BLaER1 treated with 17β-estradiol and CSF1 and Interleukin-3, amounts not matched to agents 10 nM and 100 nM (cell line): ENCODE results near the gene L3HYPDH.
A peak's percentile ranks its signal among the peaks of the same experiment; 100 is the strongest.
"Not testable (repeated sequence)": the region's sequence is repeated elsewhere in the genome, so short reads cannot be mapped to it uniquely, and the experiment has no call there.

ENCODE experiments used
- H3K27ac ChIP-seq, 11 experiments: shearing (Covaris generic); formaldehyde crosslinking; 2 replicates each; pipeline ENCODE4 v1.8.1; 2022
- H3K27me3 ChIP-seq, 11 experiments: shearing (Covaris generic); formaldehyde crosslinking; 2 replicates each; pipeline ENCODE4 v1.8.1; 2022
- H3K36me3 ChIP-seq, 11 experiments: shearing (Covaris generic); formaldehyde crosslinking; 2 replicates each; pipeline ENCODE4 v1.8.1; 2022
- H3K4me1 ChIP-seq, 10 experiments: shearing (Covaris generic); formaldehyde crosslinking; 2 replicates each; pipeline ENCODE4 v1.8.1; 2022
- H3K4me2 ChIP-seq, 11 experiments: shearing (Covaris generic); formaldehyde crosslinking; 2 replicates each; pipeline ENCODE4 v1.8.1; 2022
- H3K4me3 ChIP-seq, 10 experiments: shearing (Covaris generic); formaldehyde crosslinking; 2 replicates each; pipeline ENCODE4 v1.8.1; 2022
- H3K9ac ChIP-seq, 11 experiments: shearing (Covaris generic); formaldehyde crosslinking; 2 replicates each; pipeline ENCODE4 v1.8.1; 2022
- H3K9me3 ChIP-seq, 11 experiments: shearing (Covaris generic); formaldehyde crosslinking; replicated peaks in 1 of 11; 2 replicates each; pipeline ENCODE4 v1.8.1; 2022
- H4K20me1 ChIP-seq, 11 experiments: shearing (Covaris generic); formaldehyde crosslinking; 2 replicates each; pipeline ENCODE4 v1.8.1; 2022
- Cebpa-rat ChIP-seq, 11 experiments: shearing (Covaris generic); IDR thresholded peaks; 2 replicates each; pipeline ENCODE4 v1.8.1; 2022

Gene L3HYPDH

GRCh38 chr14:59450716-59451115 lies 33.5 kb downstream of the L3HYPDH start:
- no peak for TF ChIP-seq Cebpa-rat (IDR thresholded peaks at IDR 0.05)
- Histone ChIP-seq H3K4me3 (no peak overlapping the region), H3K4me2 (no peak overlapping the region), H4K20me1 (no peaks in the 10 kb centered on the region), H3K36me3 (peaks cover 0 to 11% (median 5%) of the 10 kb centered on the region in 11 experiments; a peak in 10 of 22 replicates), H3K27ac (no peak overlapping the region), H3K9me3 (no peaks in the 10 kb centered on the region), H3K4me1 (no peaks in the 10 kb centered on the region), H3K9ac (no peak overlapping the region), H3K27me3 (no peaks in the 10 kb centered on the region)

GRCh38 chr14:59448673-59449072 lies 35.5 kb downstream of the L3HYPDH start:
- H3K27ac ChIP-seq, H3K9me3 ChIP-seq, H3K36me3 ChIP-seq: not testable (repeated sequence)

GRCh38 chr14:59439256-59439965 lies 44.8 kb downstream of the L3HYPDH start:
- H4K20me1 ChIP-seq: no peaks in the 10 kb centered on the region
- H3K36me3 ChIP-seq: no peaks in the 10 kb centered on the region
- H3K27ac ChIP-seq: no peak overlapping the region
- H3K27me3 ChIP-seq: no peaks in the 10 kb centered on the region
- TF ChIP-seq Cebpa-rat (IDR thresholded peaks at IDR 0.05): no peak
- no peak overlapping the region for H3K9ac ChIP-seq
- no peak overlapping the region for H3K4me3 ChIP-seq
- peaks cover 0 to 34% (median 3%) of the 10 kb centered on the region in 10 experiments; a peak in 7 of 20 replicates for H3K4me1 ChIP-seq
- peak overlapping the region in 3 of 11 experiments; percentile 1 to 34 (median 12); a peak in 2 of 22 replicates for H3K4me2 ChIP-seq
- H3K9me3 ChIP-seq: no peaks in the 10 kb centered on the region

More at GRCh38 chr14:59448673-59449072, 35.5 kb downstream of the L3HYPDH start:
- not testable (repeated sequence) for H3K27me3 ChIP-seq, H3K9ac ChIP-seq, H3K4me2 ChIP-seq, H3K4me3 ChIP-seq, H3K4me1 ChIP-seq, H4K20me1 ChIP-seq

- Histone ChIP-seq H4K20me1 (no peaks in the 10 kb centered on the region), H3K4me3 (no peak overlapping the region), H3K9me3 (no peaks in the 10 kb centered on the region), H3K9ac (no peak overlapping the region), H3K27ac (no peak overlapping the region), H3K4me2 (peak overlapping the region in 5 of 11 experiments; percentile 11 to 54 (median 43); a peak in 5 of 22 replicates), H3K36me3 (no peaks in the 10 kb centered on the region), H3K27me3 (no peaks in the 10 kb centered on the region), H3K4me1 (peaks cover 0 to 34% (median 3%) of the 10 kb centered on the region in 10 experiments; a peak in 7 of 20 replicates)
- TF ChIP-seq Cebpa-rat (IDR thresholded peaks at IDR 0.05): no peak
These were observed 46.0 kb downstream of the L3HYPDH start for GRCh38 chr14:59438195-59438647.

GRCh38 chr14:59435987-59436386 lies 48.2 kb downstream of the L3HYPDH start:
- TF ChIP-seq Cebpa-rat (IDR thresholded peaks at IDR 0.05): no peak
- Histone ChIP-seq H3K9ac (no peak overlapping the region), H3K4me1 (peaks cover 0 to 34% (median 3%) of the 10 kb centered on the region in 10 experiments; a peak in 7 of 20 replicates), H3K27me3 (no peaks in the 10 kb centered on the region), H3K4me3 (no peak overlapping the region), H3K36me3 (no peaks in the 10 kb centered on the region), H3K4me2 (peak overlapping the region in 3 of 11 experiments; percentile 35 to 56 (median 55); a peak in 5 of 22 replicates), H3K9me3 (no peaks in the 10 kb centered on the region), H3K27ac (no peak overlapping the region), H4K20me1 (no peaks in the 10 kb centered on the region)

- Histone ChIP-seq H3K9me3 (no peaks in the 10 kb centered on the region), H3K27ac (no peak overlapping the region), H3K4me2 (no peak overlapping the region), H3K4me3 (no peak overlapping the region), H3K9ac (no peak overlapping the region), H3K36me3 (no peaks in the 10 kb centered on the region), H3K27me3 (no peaks in the 10 kb centered on the region), H4K20me1 (no peaks in the 10 kb centered on the region), H3K4me1 (peaks cover 0 to 34% (median 3%) of the 10 kb centered on the region in 10 experiments; a peak in 7 of 20 replicates)
- no peak for TF ChIP-seq Cebpa-rat (IDR thresholded peaks at IDR 0.05)
These were observed 49.1 kb downstream of the L3HYPDH start for GRCh38 chr14:59435101-59435500.

GRCh38 chr14:59429790-59430189 lies 54.4 kb downstream of the L3HYPDH start:
- H3K27me3 ChIP-seq: no peaks in the 10 kb centered on the region
- TF ChIP-seq Cebpa-rat (IDR thresholded peaks at IDR 0.05): no peak
- no peaks in the 10 kb centered on the region for H3K9me3 ChIP-seq
- H3K9ac ChIP-seq: no peak overlapping the region
- H4K20me1 ChIP-seq: no peaks in the 10 kb centered on the region
- no peak overlapping the region for H3K4me3 ChIP-seq
- H3K27ac ChIP-seq: no peak overlapping the region
- H3K4me1 ChIP-seq: peaks cover 8 to 45% (median 11%) of the 10 kb centered on the region in 10 experiments
- H3K4me2 ChIP-seq: no peak overlapping the region
- H3K36me3 ChIP-seq: no peaks in the 10 kb centered on the region

- H3K9me3 ChIP-seq: no peaks in the 10 kb centered on the region
- no peaks in the 10 kb centered on the region for H4K20me1 ChIP-seq
- H3K36me3 ChIP-seq: no peaks in the 10 kb centered on the region
- peak overlapping the region in 5 of 11 experiments; percentile 11 to 72 (median 67); a peak in 7 of 22 replicates for H3K4me2 ChIP-seq
- no peak for TF ChIP-seq Cebpa-rat (IDR thresholded peaks at IDR 0.05)
- H3K4me3 ChIP-seq: no peak overlapping the region
- peaks cover 12 to 47% (median 16%) of the 10 kb centered on the region in 10 experiments for H3K4me1 ChIP-seq
- H3K27me3 ChIP-seq: no peaks in the 10 kb centered on the region
- no peak overlapping the region for H3K9ac ChIP-seq
- H3K27ac ChIP-seq: no peak overlapping the region
These were observed 55.6 kb downstream of the L3HYPDH start for GRCh38 chr14:59428581-59429012.

- no peak for TF ChIP-seq Cebpa-rat (IDR thresholded peaks at IDR 0.05)
- H3K27ac ChIP-seq: no peak overlapping the region
- H3K4me2 ChIP-seq: peak overlapping the region in 5 of 11 experiments; percentile 11 to 72 (median 67); a peak in 7 of 22 replicates
These were observed 56.3 kb downstream of the L3HYPDH start for GRCh38 chr14:59427653-59428580.

More at GRCh38 chr14:59427653-59428580, 56.3 kb downstream of the L3HYPDH start:
- Histone ChIP-seq H3K27me3 (no peaks in the 10 kb centered on the region), H4K20me1 (no peaks in the 10 kb centered on the region), H3K4me1 (peaks cover 13 to 47% (median 17%) of the 10 kb centered on the region in 10 experiments), H3K4me3 (no peak overlapping the region), H3K9me3 (no peaks in the 10 kb centered on the region), H3K36me3 (no peaks in the 10 kb centered on the region), H3K9ac (no peak overlapping the region)
